Activated CD4-positive, alpha-beta T cell treated with anti-CD3 and anti-CD28 coated beads, Interleukin-2, amount 50 U/mL, for 48 hours (primary cell): ENCODE measurements around the gene PPP1R13B.

Experiments
- DNase-seq, 2 experiments: peaks; one replicate each; pipeline ENCODE4 v3.0.0-alpha.2; 2020

Gene PPP1R13B

GRCh38 chr14:103740991-103741689, 106.2 kb downstream of the PPP1R13B start:
- no peak for DNase-seq

- no peak for DNase-seq
These were observed 107.4 kb downstream of the PPP1R13B start for GRCh38 chr14:103739793-103740501.

GRCh38 chr14:103739466-103739792, 107.9 kb downstream of the PPP1R13B start:
- no peak for DNase-seq

GRCh38 chr14:103738701-103739451, 108.5 kb downstream of the PPP1R13B start:
- DNase-seq, result no peak

GRCh38 chr14:103738166-103738565, 109.2 kb downstream of the PPP1R13B start:
- DNase-seq, result no peak

- no peak for DNase-seq
These were observed 109.8 kb downstream of the PPP1R13B start for GRCh38 chr14:103737432-103738045.

- DNase-seq, result no peak
These were observed 110.6 kb downstream of the PPP1R13B start for GRCh38 chr14:103736546-103737431.

GRCh38 chr14:103735815-103736545, 111.4 kb downstream of the PPP1R13B start:
- DNase-seq, result no peak

- no peak for DNase-seq
These were observed 111.9 kb downstream of the PPP1R13B start for GRCh38 chr14:103735439-103735814.

GRCh38 chr14:103735022-103735421, 112.4 kb downstream of the PPP1R13B start:
- DNase-seq, result no peak

GRCh38 chr14:103734081-103734888, 113.1 kb downstream of the PPP1R13B start:
- no peak for DNase-seq

GRCh38 chr14:103733651-103734050, 113.7 kb downstream of the PPP1R13B start:
- no peak for DNase-seq

- no peak for DNase-seq
These were observed 114.3 kb downstream of the PPP1R13B start for GRCh38 chr14:103732868-103733620.

GRCh38 chr14:103731916-103732867, 115.2 kb downstream of the PPP1R13B start:
- no peak for DNase-seq

GRCh38 chr14:103731481-103731880, 115.9 kb downstream of the PPP1R13B start:
- no peak for DNase-seq

- DNase-seq, result no peak
These were observed 116.8 kb downstream of the PPP1R13B start for GRCh38 chr14:103730490-103731035.

- no peak for DNase-seq
These were observed 117.6 kb downstream of the PPP1R13B start for GRCh38 chr14:103729496-103730448.
